AG10803 (cell line): Measurements from ENCODE around the gene NTSR1.

Experiments used
- DNase-seq: peaks from one replicate; pipeline ENCODE4 v3.0.0; 2010; ENCODE audit warnings: low read depth
- H3K4me3 ChIP-seq: 2 replicates; pipeline ENCODE4 v1.5.1; 2011; ENCODE audit warnings: mild to moderate bottlenecking, low read length, control low read depth
- CTCF ChIP-seq: conservative IDR thresholded peaks from 2 replicates; pipeline ENCODE4 v1.5.1; 2011; ENCODE audit warnings: mild to moderate bottlenecking, low read length, control low read depth, inconsistent platforms

Gene NTSR1

GRCh38 chr20:62708591-62709536 is at the start of gene NTSR1:
NTSR1 (plus strand) TSS chr20:62708836; CDS start chr20:62709208, 372 bp downstream.
- no peak for DNase-seq
- TF ChIP-seq CTCF: no peak
- no peak within 1 kb of the TSS for H3K4me3 ChIP-seq

- no peak for TF ChIP-seq CTCF
- no peak for DNase-seq
- no peak overlapping the region for H3K4me3 ChIP-seq
These were observed 49.0 kb upstream of the NTSR1 start for GRCh38 chr20:62659488-62660239.

- DNase-seq: no peak
- H3K4me3 ChIP-seq: no peak overlapping the region
- no peak for TF ChIP-seq CTCF
These were observed 48.4 kb upstream of the NTSR1 start for GRCh38 chr20:62660240-62660615.

- no peak for TF ChIP-seq CTCF
- DNase-seq: no peak
- H3K4me3 ChIP-seq: no peak overlapping the region
These were observed 47.9 kb upstream of the NTSR1 start for GRCh38 chr20:62660768-62661167.

GRCh38 chr20:62661647-62662046 is 47.0 kb upstream of the NTSR1 start:
- TF ChIP-seq CTCF: no peak
- no peak for DNase-seq
- H3K4me3 ChIP-seq: no peak overlapping the region

GRCh38 chr20:62662422-62662821 is 46.2 kb upstream of the NTSR1 start:
- no peak overlapping the region for H3K4me3 ChIP-seq
- TF ChIP-seq CTCF: no peak
- peak; percentile 84 for DNase-seq
